Neuronal stem cell (in vitro differentiated cells): Measurements from ENCODE around the gene MYOF.
A peak's percentile ranks its signal among the peaks of the same experiment; 100 is the strongest.
"Not testable (repeated sequence)": the region's sequence is repeated elsewhere in the genome, so short reads cannot be mapped to it uniquely, and the experiment has no call there.

Source experiments
- DNase-seq: peaks from one replicate; pipeline ENCODE4 v3.0.0-alpha.2; 2013; ENCODE audit warnings: low spot score
- H2AFZ ChIP-seq: one replicate; pipeline ENCODE4 v1.6.1; 2013; ENCODE audit warnings: mild to moderate bottlenecking, low read length, inconsistent platforms
- H2AK5ac ChIP-seq: 2 replicates; pipeline ENCODE4 v1.6.1; 2013; ENCODE audit warnings: low read depth, mild to moderate bottlenecking, inconsistent platforms, low read length, moderate library complexity, mixed read lengths
- H2BK120ac ChIP-seq: 2 replicates; pipeline ENCODE4 v1.6.1; 2013; ENCODE audit warnings: low read depth, mild to moderate bottlenecking, inconsistent platforms, low read length, moderate library complexity, mixed read lengths
- H2BK12ac ChIP-seq: one replicate; pipeline ENCODE4 v1.6.1; 2013; ENCODE audit warnings: low read length, inconsistent platforms
- H2BK15ac ChIP-seq: 2 replicates; pipeline ENCODE4 v1.6.1; 2013; ENCODE audit warnings: mild to moderate bottlenecking, low read length, inconsistent platforms, mixed read lengths
- H2BK5ac ChIP-seq: one replicate; pipeline ENCODE4 v1.6.1; 2013; ENCODE audit warnings: inconsistent platforms, mild to moderate bottlenecking, low read length, moderate library complexity
- H3K14ac ChIP-seq: one replicate; pipeline ENCODE4 v1.6.1; 2013; ENCODE audit warnings: low read length, inconsistent platforms
- H3K18ac ChIP-seq: 2 replicates; pipeline ENCODE4 v1.6.1; 2013; ENCODE audit warnings: low read length, inconsistent platforms
- H3K23ac ChIP-seq: 2 replicates; pipeline ENCODE4 v1.6.1; 2013; ENCODE audit warnings: low read depth, mild to moderate bottlenecking, mixed read lengths, low read length, inconsistent platforms; ENCODE audit not compliant: poor library complexity
- H3K27ac ChIP-seq: replicated peaks from 3 replicates; pipeline ENCODE4 v1.5.1; 2013; ENCODE audit warnings: low read length, inconsistent platforms
- H3K27me3 ChIP-seq, 3 experiments: 2 replicates each; pipeline ENCODE4 v1.6.1; 2013; ENCODE audit warnings: low read length in 3 of 3, mild to moderate bottlenecking in 2 of 3, inconsistent platforms in 1 of 3, low read depth in 1 of 3, mixed read lengths in 1 of 3, moderate library complexity in 1 of 3; ENCODE audit not compliant: control insufficient read depth in 3 of 3, insufficient read depth in 3 of 3
- H3K36me3 ChIP-seq, 2 donors: replicated peaks in 1 of 2; 2 replicates each; pipeline ENCODE4 v1.6.1; 2013; ENCODE audit warnings: low read length in 2 of 2; ENCODE audit not compliant: control insufficient read depth in 2 of 2, insufficient read depth in 2 of 2
- H3K4ac ChIP-seq: 2 replicates; pipeline ENCODE4 v1.6.1; 2013; ENCODE audit warnings: inconsistent platforms, mild to moderate bottlenecking, low read length, moderate library complexity
- H3K4me1 ChIP-seq, 2 donors: 1 replicate in 1 of 2; 2 replicates in 1 of 2; pipeline ENCODE4 v1.6.1; 2013; ENCODE audit warnings: low read length in 2 of 2, low read depth in 1 of 2; ENCODE audit not compliant: control insufficient read depth in 2 of 2, insufficient read depth in 1 of 2
- H3K4me2 ChIP-seq: one replicate; pipeline ENCODE4 v1.6.1; 2013; ENCODE audit warnings: mild to moderate bottlenecking, low read length, inconsistent platforms; ENCODE audit not compliant: insufficient read depth, poor library complexity, severe bottlenecking
- H3K4me3 ChIP-seq, 2 donors: 2 replicates each; pipeline ENCODE4 v1.5.1; 2013; ENCODE audit warnings: low read length in 2 of 2, mild to moderate bottlenecking in 2 of 2, inconsistent platforms in 1 of 2, moderate library complexity in 1 of 2
- H3K79me1 ChIP-seq: one replicate; pipeline ENCODE4 v1.6.1; 2013; ENCODE audit warnings: low read depth, mild to moderate bottlenecking, inconsistent platforms, low read length, moderate library complexity
- H3K9ac ChIP-seq: one replicate; pipeline ENCODE4 v1.6.1; 2013; ENCODE audit warnings: mild to moderate bottlenecking, low read depth, low read length, inconsistent platforms; ENCODE audit not compliant: poor library complexity
- H3K9me3 ChIP-seq, 2 donors: replicated peaks in 1 of 2; 2 replicates each; pipeline versions ENCODE3 to v1.6.1; 2013; ENCODE audit warnings: low read length in 2 of 2, mild to moderate bottlenecking in 2 of 2, inconsistent platforms in 1 of 2, low read depth in 1 of 2, mixed read lengths in 1 of 2, moderate library complexity in 1 of 2; ENCODE audit not compliant: control insufficient read depth in 2 of 2, insufficient read depth in 1 of 2
- H4K8ac ChIP-seq: one replicate; pipeline ENCODE4 v1.6.1; 2013; ENCODE audit warnings: low read depth, mild to moderate bottlenecking, inconsistent platforms, low read length, moderate library complexity
- H4K91ac ChIP-seq: one replicate; pipeline ENCODE4 v1.6.1; 2013; ENCODE audit warnings: low read length, low read depth, mild to moderate bottlenecking, inconsistent platforms; ENCODE audit not compliant: poor library complexity
- WGBS, 2 donors: extraction: QIAGEN DNeasy Blood & Tissue Kit; methylation state at CpG; one replicate each; pipeline ENCODE4 v1.1.7; 2013; ENCODE audit warnings: missing lambda C conversion rate in 2 of 2, mixed read lengths in 1 of 2; ENCODE audit not compliant: insufficient read length in 2 of 2, insufficient replicate concordance in 1 of 2; ENCODE audit errors: extremely low coverage in 2 of 2; 5-methylcytosine and 5-hydroxymethylcytosine counted together

The MYOF gene

DNA sequence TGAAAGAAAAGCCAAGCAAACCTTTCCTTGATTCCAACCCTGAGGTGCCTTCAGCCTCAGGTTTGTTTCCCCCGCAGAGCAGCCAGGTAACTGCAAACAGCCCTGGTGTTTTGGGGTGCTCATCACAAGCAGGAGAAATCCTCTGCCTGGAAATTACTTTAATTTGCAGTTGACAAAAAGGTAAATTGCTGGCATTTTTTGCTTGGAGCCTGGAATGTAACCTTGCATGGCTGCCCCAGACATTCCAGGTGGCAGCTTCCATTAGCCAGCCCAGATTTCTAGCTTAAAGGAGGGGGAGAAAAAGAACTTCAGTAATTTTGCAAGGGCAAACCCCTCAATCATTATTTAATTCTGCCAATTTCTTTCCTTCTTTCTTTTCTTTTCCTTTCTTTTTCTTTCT lies 194.4 kb downstream of the MYOF start:
- Histone ChIP-seq H3K4me3 (no peak overlapping the region), H3K4me1 (no peaks in the 10 kb centered on the region), H2AFZ (no peak overlapping the region), H3K4ac (no peak overlapping the region), H2BK12ac (no peak overlapping the region), H4K91ac (no peak overlapping the region), H2BK120ac (no peak overlapping the region), H3K9ac (no peak overlapping the region), H3K18ac (no peak overlapping the region), H3K4me2 (no peak overlapping the region), H3K14ac (no peak overlapping the region), H3K27ac (no peak overlapping the region), H3K27me3 (peaks cover 0 to 1% (median 0%) of the 10 kb centered on the region in 3 experiments), H3K79me1 (no peaks in the 10 kb centered on the region), H3K9me3 (no peaks in the 10 kb centered on the region), H2AK5ac (no peak overlapping the region), H4K8ac (no peak overlapping the region), H3K23ac (no peak overlapping the region), H2BK15ac (no peak overlapping the region), H2BK5ac (no peak overlapping the region), H3K36me3 (no peaks in the 10 kb centered on the region)
- WGBS, 2 donors, result no CpG with 5 or more reads among the region's 1 CpG
- no peak for DNase-seq

- H2BK5ac ChIP-seq, H3K36me3 ChIP-seq, H3K18ac ChIP-seq, DNase-seq, H4K8ac ChIP-seq, H2BK120ac ChIP-seq, H3K23ac ChIP-seq, H4K91ac ChIP-seq, H3K27me3 ChIP-seq, H3K4me3 ChIP-seq, H3K79me1 ChIP-seq, H3K4ac ChIP-seq, H3K14ac ChIP-seq, H2BK15ac ChIP-seq, H3K9me3 ChIP-seq, H2BK12ac ChIP-seq, H3K27ac ChIP-seq, H2AFZ ChIP-seq, H3K9ac ChIP-seq, H3K4me2 ChIP-seq, H2AK5ac ChIP-seq: not testable (repeated sequence)
- no CpG with 5 or more reads among the region's 11 CpGs for WGBS, 2 donors
- H3K4me1 ChIP-seq, result peaks cover 0 to 18% of the 10 kb centered on the region in 2 donors
Measured at GRCh38 chr10:93284246-93284645, 197.9 kb downstream of the MYOF start.

DNA sequence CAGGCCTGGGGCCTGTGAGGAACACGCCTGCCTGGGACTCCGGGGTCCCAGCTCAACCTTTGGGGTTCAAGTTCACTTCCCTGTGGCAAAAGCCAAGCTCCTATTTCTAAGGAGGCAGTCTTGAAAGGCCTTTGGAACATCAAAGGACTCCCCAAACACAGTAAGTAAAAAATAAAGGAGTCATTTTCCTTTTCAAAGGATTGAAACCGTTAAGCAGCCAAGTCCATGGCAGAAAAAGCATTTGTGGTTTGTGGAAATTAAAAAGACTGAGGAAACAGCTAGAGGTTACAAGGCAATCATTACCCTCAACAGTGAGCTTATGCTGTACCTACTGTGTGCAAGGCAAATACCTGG lies 200.8 kb downstream of the MYOF start:
- Histone ChIP-seq H3K36me3 (no peaks in the 10 kb centered on the region), H2AK5ac (no peak overlapping the region), H3K79me1 (no peaks in the 10 kb centered on the region), H2BK5ac (no peak overlapping the region), H3K4me3 (no peak overlapping the region), H3K9me3 (no peaks in the 10 kb centered on the region), H2AFZ (no peak overlapping the region), H3K4me1 (peaks cover 0 to 18% of the 10 kb centered on the region in 2 donors), H2BK15ac (no peak overlapping the region), H4K8ac (no peak overlapping the region), H3K23ac (no peak overlapping the region), H3K14ac (no peak overlapping the region), H2BK12ac (no peak overlapping the region), H3K18ac (no peak overlapping the region), H3K4ac (no peak overlapping the region), H4K91ac (no peak overlapping the region), H3K27me3 (peaks cover 0 to 1% (median 0%) of the 10 kb centered on the region in 3 experiments), H3K4me2 (no peak overlapping the region), H3K27ac (no peak overlapping the region), H2BK120ac (no peak overlapping the region), H3K9ac (no peak overlapping the region)
- WGBS, 2 donors, result no CpG with 5 or more reads among the region's 3 CpGs
- DNase-seq, result no peak

DNA sequence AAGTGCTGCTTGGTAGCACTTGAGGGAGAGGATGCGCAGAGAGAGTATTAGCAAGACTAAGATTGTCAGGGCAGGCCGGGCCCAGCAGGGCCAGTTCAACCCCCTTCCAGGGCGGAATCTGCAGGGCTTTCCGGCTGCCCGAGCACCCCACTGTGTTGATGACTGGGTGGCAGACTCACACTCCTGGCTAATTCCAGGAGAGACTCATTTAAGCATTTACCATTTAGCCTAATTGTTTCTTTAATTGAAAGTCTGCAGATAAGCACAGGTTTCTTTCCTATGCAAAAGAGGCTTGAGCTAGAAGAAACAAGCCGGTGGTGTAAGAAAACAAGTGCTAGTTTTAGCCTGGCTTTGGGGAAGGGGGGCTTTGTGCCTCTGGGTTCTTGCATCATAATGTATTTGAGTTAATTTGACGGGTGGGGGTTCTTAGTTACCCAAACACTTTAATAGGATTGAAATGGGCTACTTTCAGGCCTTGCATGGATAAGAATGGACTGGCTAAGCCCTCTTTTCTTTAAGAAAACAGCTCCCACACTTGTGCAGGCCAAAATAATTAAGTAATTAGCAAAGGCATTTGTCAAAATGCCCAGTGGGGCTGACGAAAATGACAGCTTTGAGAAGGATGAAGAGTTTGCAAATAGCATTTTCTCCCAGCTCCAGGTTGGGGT lies 201.3 kb downstream of the MYOF start:
- Histone ChIP-seq H3K18ac (no peak overlapping the region), H2BK12ac (no peak overlapping the region), H3K9ac (no peak overlapping the region), H3K27me3 (peaks cover 0 to 1% (median 0%) of the 10 kb centered on the region in 3 experiments), H3K9me3 (no peaks in the 10 kb centered on the region), H2BK5ac (no peak overlapping the region), H3K79me1 (no peaks in the 10 kb centered on the region), H3K4me1 (peaks cover 0 to 18% of the 10 kb centered on the region in 2 donors), H3K4me2 (no peak overlapping the region), H3K23ac (no peak overlapping the region), H2BK120ac (no peak overlapping the region), H3K4ac (no peak overlapping the region), H3K14ac (peak overlapping the region; percentile 4), H2AFZ (peak overlapping the region; percentile 12), H3K4me3 (no peak overlapping the region), H4K8ac (no peak overlapping the region), H2BK15ac (no peak overlapping the region), H2AK5ac (no peak overlapping the region), H4K91ac (no peak overlapping the region), H3K27ac (no peak overlapping the region), H3K36me3 (no peaks in the 10 kb centered on the region)
- WGBS, 2 donors, result no CpG with 5 or more reads among the region's 8 CpGs
- no peak for DNase-seq
